ENCODE data around the gene DYNC2H1. TPM values are rescaled to one million over a fixed set of nuclear protein-coding genes. Genes with fewer than 3 reads are reported as not detected.

DYNC2H1 gene
- total RNA-seq, 1 donor from 2014 or later, result 17.2 TPM

- H3K9me3 ChIP-seq (ENCODE audit: insufficient read depth, low read depth, low read length), result no peaks in the 10 kb centered on the region
- H3K36me3 Mint-ChIP-seq (ENCODE audit: low read depth, unreplicated experiment), result no peaks in the 10 kb centered on the region
- peak overlapping the region; percentile 45 for H3K4me2 ChIP-seq (ENCODE audit: low read length)
- no peaks in the 10 kb centered on the region for H3K79me2 ChIP-seq (ENCODE audit: insufficient read depth, low read length)
- no peak overlapping the region for H3K4me3 Mint-ChIP-seq (ENCODE audit: unreplicated experiment)
- peak; percentile 58 for DNase-seq (ENCODE audit: low read depth)
- FAIRE-seq, result peak; percentile 39
- no peaks in the 10 kb centered on the region for H3K9me3 Mint-ChIP-seq (ENCODE audit: unreplicated experiment)
- H3K27me3 ChIP-seq (ENCODE audit: insufficient read depth, low read length), result no peaks in the 10 kb centered on the region
- H3K4me1 ChIP-seq (ENCODE audit: insufficient read depth, low read length), result no peaks in the 10 kb centered on the region
- peak; percentile 91 for TF ChIP-seq CTCF (IDR thresholded peaks at IDR 0.05; ENCODE audit: insufficient read depth, low read depth, low read length)
- no peak for TF ChIP-seq EZH2 (IDR thresholded peaks at IDR 0.05; ENCODE audit: insufficient read depth, low read length)
- peak overlapping the region; percentile 11 for H3K27ac Mint-ChIP-seq (ENCODE audit: unreplicated experiment)
- H3K27me3 Mint-ChIP-seq (ENCODE audit: low read depth, unreplicated experiment), result no peaks in the 10 kb centered on the region
- H3K27ac ChIP-seq (ENCODE audit: low read depth, low read length), result peak overlapping the region; percentile 2
- H3K4me3 ChIP-seq (ENCODE audit: insufficient read depth, low read depth, low read length), result no peak overlapping the region
- H2AFZ ChIP-seq (ENCODE audit: low read depth, low read length), result peak overlapping the region; percentile 55
- H3K36me3 ChIP-seq (ENCODE audit: insufficient read depth, low read length), result no peaks in the 10 kb centered on the region
- no peaks in the 10 kb centered on the region for H4K20me1 ChIP-seq (ENCODE audit: insufficient read depth, low read length)
- H3K9ac ChIP-seq (ENCODE audit: low read length), result peak overlapping the region; percentile 29
- H3K4me1 Mint-ChIP-seq (ENCODE audit: low read depth, unreplicated experiment), result peaks cover 3% of the 10 kb centered on the region
These were observed 217.0 kb downstream of the DYNC2H1 start for GRCh38 chr11:103326070-103326794.

DNA sequence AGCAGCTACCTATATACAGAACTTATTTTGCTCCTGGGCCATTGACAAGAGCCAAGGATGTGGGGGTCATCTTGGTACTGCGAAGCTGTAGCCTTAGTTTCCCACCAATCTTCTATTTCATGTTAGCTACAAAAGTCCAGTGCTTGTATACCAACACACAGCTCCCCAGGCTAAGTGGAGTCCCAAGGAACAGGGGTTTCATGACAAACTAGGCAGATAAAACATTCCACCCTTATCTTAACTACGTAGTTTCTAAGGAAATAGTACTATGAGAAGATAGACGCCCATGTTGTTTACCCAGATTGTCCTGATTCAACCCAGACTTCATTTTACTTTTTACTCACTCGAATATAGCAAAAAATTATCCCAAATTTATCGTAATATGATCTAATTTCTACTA, 218.5 kb downstream of the DYNC2H1 start:
- Histone ChIP-seq H3K79me2 (ENCODE audit: insufficient read depth, low read length) (no peaks in the 10 kb centered on the region), H2AFZ (ENCODE audit: low read depth, low read length) (no peak overlapping the region), H3K9me3 (ENCODE audit: insufficient read depth, low read depth, low read length) (no peaks in the 10 kb centered on the region), H3K27me3 (ENCODE audit: insufficient read depth, low read length) (no peaks in the 10 kb centered on the region), H3K36me3 (ENCODE audit: insufficient read depth, low read length) (no peaks in the 10 kb centered on the region), H3K4me2 (ENCODE audit: low read length) (no peak overlapping the region), H4K20me1 (ENCODE audit: insufficient read depth, low read length) (no peaks in the 10 kb centered on the region), H3K4me1 (ENCODE audit: insufficient read depth, low read length) (no peaks in the 10 kb centered on the region), H3K4me3 (ENCODE audit: insufficient read depth, low read depth, low read length) (no peak overlapping the region), H3K9ac (ENCODE audit: low read length) (no peak overlapping the region), H3K27ac (ENCODE audit: low read depth, low read length) (no peak overlapping the region)
- Mint-ChIP-seq H3K27ac (ENCODE audit: unreplicated experiment) (no peak overlapping the region), H3K9me3 (ENCODE audit: unreplicated experiment) (no peaks in the 10 kb centered on the region), H3K27me3 (ENCODE audit: low read depth, unreplicated experiment) (no peaks in the 10 kb centered on the region), H3K36me3 (ENCODE audit: low read depth, unreplicated experiment) (peaks cover 2% of the 10 kb centered on the region), H3K4me3 (ENCODE audit: unreplicated experiment) (no peak overlapping the region), H3K4me1 (ENCODE audit: low read depth, unreplicated experiment) (peaks cover 5% of the 10 kb centered on the region)
- TF ChIP-seq EZH2 (IDR thresholded peaks at IDR 0.05; ENCODE audit: insufficient read depth, low read length) (no peak), CTCF (IDR thresholded peaks at IDR 0.05; ENCODE audit: insufficient read depth, low read depth, low read length) (no peak)
- FAIRE-seq (no peak), DNase-seq (ENCODE audit: low read depth) (peak; percentile 7)

DNA sequence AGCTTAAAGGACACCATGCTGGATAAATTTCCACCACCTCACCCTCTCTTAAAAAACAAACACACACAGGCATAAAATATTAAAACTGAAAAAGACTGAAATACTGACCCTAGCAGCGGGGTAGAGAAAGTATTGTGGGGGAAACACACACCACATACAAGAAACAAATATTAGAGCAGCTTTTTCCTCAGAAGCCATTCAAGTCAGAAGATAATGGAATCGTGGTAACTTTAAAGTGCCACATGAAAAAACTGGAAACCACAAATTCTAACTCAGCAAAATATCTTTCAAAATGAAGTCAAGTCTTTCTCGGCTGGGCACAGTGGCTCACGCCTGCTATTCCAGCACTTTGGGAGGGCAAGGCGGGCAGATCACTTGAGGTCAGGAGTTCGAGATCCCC, 223.2 kb downstream of the DYNC2H1 start:
- DNase-seq (ENCODE audit: low read depth) (no peak), FAIRE-seq (no peak)
- TF ChIP-seq EZH2 (IDR thresholded peaks at IDR 0.05; ENCODE audit: insufficient read depth, low read length) (no peak), CTCF (IDR thresholded peaks at IDR 0.05; ENCODE audit: insufficient read depth, low read depth, low read length) (no peak)
- no peak overlapping the region for H3K4me2 ChIP-seq (ENCODE audit: low read length)
- H3K27me3 ChIP-seq (ENCODE audit: insufficient read depth, low read length), result no peaks in the 10 kb centered on the region
- H3K4me1 Mint-ChIP-seq (ENCODE audit: low read depth, unreplicated experiment), result peaks cover 2% of the 10 kb centered on the region
- no peak overlapping the region for H3K27ac ChIP-seq (ENCODE audit: low read depth, low read length)
- H3K27ac Mint-ChIP-seq (ENCODE audit: unreplicated experiment), result no peak overlapping the region
- H3K36me3 Mint-ChIP-seq (ENCODE audit: low read depth, unreplicated experiment), result peaks cover 2% of the 10 kb centered on the region
- H3K9me3 ChIP-seq (ENCODE audit: insufficient read depth, low read depth, low read length), result no peaks in the 10 kb centered on the region
- H3K36me3 ChIP-seq (ENCODE audit: insufficient read depth, low read length), result no peaks in the 10 kb centered on the region
- no peak overlapping the region for H2AFZ ChIP-seq (ENCODE audit: low read depth, low read length)
- no peaks in the 10 kb centered on the region for H3K79me2 ChIP-seq (ENCODE audit: insufficient read depth, low read length)
- no peaks in the 10 kb centered on the region for H3K4me1 ChIP-seq (ENCODE audit: insufficient read depth, low read length)
- no peak overlapping the region for H3K4me3 ChIP-seq (ENCODE audit: insufficient read depth, low read depth, low read length)
- no peak overlapping the region for H3K9ac ChIP-seq (ENCODE audit: low read length)
- H3K4me3 Mint-ChIP-seq (ENCODE audit: unreplicated experiment), result no peak overlapping the region
- no peaks in the 10 kb centered on the region for H3K9me3 Mint-ChIP-seq (ENCODE audit: unreplicated experiment)
- H3K27me3 Mint-ChIP-seq (ENCODE audit: low read depth, unreplicated experiment), result no peaks in the 10 kb centered on the region
- H4K20me1 ChIP-seq (ENCODE audit: insufficient read depth, low read length), result no peaks in the 10 kb centered on the region
